ENCODE data around the gene SUN5. TPM values are rescaled to one million over a fixed set of nuclear protein-coding genes. Genes with fewer than 3 reads are reported as not detected.

The SUN5 gene
- total and polyA plus RNA-seq, 2 of the 8 experiments (the other 6 are each of a cell fraction or from before 2014, with no cell fraction given), result not detected

DNA sequence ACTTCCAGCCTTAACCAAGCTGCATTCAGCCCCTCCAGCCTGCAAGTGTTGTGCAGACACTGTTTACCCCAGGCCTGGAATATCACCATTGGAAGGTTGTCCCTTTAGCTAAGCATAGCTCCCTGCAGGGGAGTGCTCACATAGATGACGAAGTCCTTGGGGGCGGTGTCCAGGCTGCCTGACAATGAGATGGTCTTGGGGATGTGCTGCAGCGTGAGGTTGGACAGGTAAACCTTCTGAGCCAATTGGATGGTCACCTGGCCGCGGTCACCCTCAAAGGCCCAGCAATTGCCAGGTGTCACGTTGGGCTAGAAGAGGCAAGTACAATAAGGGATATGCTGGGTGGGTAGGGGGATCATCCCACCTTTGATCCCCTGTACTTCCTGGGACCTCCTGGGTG is 18.6 kb downstream of the SUN5 start (continued):
- TF ChIP-seq, protein P1, sequence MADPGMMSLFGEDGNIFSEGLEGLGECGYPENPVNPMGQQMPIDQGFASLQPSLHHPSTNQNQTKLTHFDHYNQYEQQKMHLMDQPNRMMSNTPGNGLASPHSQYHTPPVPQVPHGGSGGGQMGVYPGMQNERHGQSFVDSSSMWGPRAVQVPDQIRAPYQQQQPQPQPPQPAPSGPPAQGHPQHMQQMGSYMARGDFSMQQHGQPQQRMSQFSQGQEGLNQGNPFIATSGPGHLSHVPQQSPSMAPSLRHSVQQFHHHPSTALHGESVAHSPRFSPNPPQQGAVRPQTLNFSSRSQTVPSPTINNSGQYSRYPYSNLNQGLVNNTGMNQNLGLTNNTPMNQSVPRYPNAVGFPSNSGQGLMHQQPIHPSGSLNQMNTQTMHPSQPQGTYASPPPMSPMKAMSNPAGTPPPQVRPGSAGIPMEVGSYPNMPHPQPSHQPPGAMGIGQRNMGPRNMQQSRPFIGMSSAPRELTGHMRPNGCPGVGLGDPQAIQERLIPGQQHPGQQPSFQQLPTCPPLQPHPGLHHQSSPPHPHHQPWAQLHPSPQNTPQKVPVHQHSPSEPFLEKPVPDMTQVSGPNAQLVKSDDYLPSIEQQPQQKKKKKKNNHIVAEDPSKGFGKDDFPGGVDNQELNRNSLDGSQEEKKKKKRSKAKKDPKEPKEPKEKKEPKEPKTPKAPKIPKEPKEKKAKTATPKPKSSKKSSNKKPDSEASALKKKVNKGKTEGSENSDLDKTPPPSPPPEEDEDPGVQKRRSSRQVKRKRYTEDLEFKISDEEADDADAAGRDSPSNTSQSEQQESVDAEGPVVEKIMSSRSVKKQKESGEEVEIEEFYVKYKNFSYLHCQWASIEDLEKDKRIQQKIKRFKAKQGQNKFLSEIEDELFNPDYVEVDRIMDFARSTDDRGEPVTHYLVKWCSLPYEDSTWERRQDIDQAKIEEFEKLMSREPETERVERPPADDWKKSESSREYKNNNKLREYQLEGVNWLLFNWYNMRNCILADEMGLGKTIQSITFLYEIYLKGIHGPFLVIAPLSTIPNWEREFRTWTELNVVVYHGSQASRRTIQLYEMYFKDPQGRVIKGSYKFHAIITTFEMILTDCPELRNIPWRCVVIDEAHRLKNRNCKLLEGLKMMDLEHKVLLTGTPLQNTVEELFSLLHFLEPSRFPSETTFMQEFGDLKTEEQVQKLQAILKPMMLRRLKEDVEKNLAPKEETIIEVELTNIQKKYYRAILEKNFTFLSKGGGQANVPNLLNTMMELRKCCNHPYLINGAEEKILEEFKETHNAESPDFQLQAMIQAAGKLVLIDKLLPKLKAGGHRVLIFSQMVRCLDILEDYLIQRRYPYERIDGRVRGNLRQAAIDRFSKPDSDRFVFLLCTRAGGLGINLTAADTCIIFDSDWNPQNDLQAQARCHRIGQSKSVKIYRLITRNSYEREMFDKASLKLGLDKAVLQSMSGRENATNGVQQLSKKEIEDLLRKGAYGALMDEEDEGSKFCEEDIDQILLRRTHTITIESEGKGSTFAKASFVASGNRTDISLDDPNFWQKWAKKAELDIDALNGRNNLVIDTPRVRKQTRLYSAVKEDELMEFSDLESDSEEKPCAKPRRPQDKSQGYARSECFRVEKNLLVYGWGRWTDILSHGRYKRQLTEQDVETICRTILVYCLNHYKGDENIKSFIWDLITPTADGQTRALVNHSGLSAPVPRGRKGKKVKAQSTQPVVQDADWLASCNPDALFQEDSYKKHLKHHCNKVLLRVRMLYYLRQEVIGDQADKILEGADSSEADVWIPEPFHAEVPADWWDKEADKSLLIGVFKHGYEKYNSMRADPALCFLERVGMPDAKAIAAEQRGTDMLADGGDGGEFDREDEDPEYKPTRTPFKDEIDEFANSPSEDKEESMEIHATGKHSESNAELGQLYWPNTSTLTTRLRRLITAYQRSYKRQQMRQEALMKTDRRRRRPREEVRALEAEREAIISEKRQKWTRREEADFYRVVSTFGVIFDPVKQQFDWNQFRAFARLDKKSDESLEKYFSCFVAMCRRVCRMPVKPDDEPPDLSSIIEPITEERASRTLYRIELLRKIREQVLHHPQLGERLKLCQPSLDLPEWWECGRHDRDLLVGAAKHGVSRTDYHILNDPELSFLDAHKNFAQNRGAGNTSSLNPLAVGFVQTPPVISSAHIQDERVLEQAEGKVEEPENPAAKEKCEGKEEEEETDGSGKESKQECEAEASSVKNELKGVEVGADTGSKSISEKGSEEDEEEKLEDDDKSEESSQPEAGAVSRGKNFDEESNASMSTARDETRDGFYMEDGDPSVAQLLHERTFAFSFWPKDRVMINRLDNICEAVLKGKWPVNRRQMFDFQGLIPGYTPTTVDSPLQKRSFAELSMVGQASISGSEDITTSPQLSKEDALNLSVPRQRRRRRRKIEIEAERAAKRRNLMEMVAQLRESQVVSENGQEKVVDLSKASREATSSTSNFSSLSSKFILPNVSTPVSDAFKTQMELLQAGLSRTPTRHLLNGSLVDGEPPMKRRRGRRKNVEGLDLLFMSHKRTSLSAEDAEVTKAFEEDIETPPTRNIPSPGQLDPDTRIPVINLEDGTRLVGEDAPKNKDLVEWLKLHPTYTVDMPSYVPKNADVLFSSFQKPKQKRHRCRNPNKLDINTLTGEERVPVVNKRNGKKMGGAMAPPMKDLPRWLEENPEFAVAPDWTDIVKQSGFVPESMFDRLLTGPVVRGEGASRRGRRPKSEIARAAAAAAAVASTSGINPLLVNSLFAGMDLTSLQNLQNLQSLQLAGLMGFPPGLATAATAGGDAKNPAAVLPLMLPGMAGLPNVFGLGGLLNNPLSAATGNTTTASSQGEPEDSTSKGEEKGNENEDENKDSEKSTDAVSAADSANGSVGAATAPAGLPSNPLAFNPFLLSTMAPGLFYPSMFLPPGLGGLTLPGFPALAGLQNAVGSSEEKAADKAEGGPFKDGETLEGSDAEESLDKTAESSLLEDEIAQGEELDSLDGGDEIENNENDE (IDR thresholded peaks at IDR 0.05; ENCODE audit: insufficient replicate concordance, low read length), result no peak
- TF ChIP-seq CHD1 (IDR thresholded peaks at IDR 0.05; ENCODE audit: low read depth, low read length) (no peak), EP300 (IDR thresholded peaks at IDR 0.05; ENCODE audit: borderline replicate concordance in 1 of 2, low read depth in 2 of 2, low read length in 2 of 2) (no peak), EGR1 (IDR thresholded peaks at IDR 0.05; ENCODE audit: borderline replicate concordance, low read depth, low read length) (no peak), CHD2 (IDR thresholded peaks at IDR 0.05; ENCODE audit: low read length) (no peak)
